HS-27A (cell line): ENCODE data around the gene PDIA6.

ENCODE experiments used
- DNase-seq: peaks from one replicate; pipeline ENCODE4 v3.0.0-alpha.2; 2012; ENCODE audit warnings: low read depth, missing footprints

The PDIA6 gene

GRCh38 chr2:10812362-10813162, at the start of gene PDIA6:
TSS of gene PDIA6 (minus strand) at chr2:10812785. CDS start at chr2:10812696, 89 bp downstream.
- DNase-seq: peak; percentile 97

- no peak for DNase-seq
Observed at GRCh38 chr2:10862330-10862729, 49.7 kb upstream of the PDIA6 start.

- DNase-seq: no peak
Observed at GRCh38 chr2:10861765-10862164, 49.2 kb upstream of the PDIA6 start.

- no peak for DNase-seq
Observed at GRCh38 chr2:10860814-10861325, 48.3 kb upstream of the PDIA6 start.

- DNase-seq: no peak
Observed at GRCh38 chr2:10860081-10860813, 47.7 kb upstream of the PDIA6 start.

- no peak for DNase-seq
Observed at GRCh38 chr2:10859278-10859677, 46.7 kb upstream of the PDIA6 start.

- DNase-seq: no peak
Observed at GRCh38 chr2:10848541-10848940, 36.0 kb upstream of the PDIA6 start.

- DNase-seq: no peak
Observed at GRCh38 chr2:10847008-10847407, 34.4 kb upstream of the PDIA6 start.

GRCh38 chr2:10846110-10846861, 33.7 kb upstream of the PDIA6 start:
- DNase-seq: no peak

GRCh38 chr2:10845640-10846039, 33.1 kb upstream of the PDIA6 start:
- DNase-seq: no peak

GRCh38 chr2:10844097-10844496, 31.5 kb upstream of the PDIA6 start:
- DNase-seq: no peak

- no peak for DNase-seq
Observed at GRCh38 chr2:10842506-10842905, 29.9 kb upstream of the PDIA6 start.

GRCh38 chr2:10841547-10842219, 29.1 kb upstream of the PDIA6 start:
- no peak for DNase-seq

GRCh38 chr2:10839813-10840212, 27.2 kb upstream of the PDIA6 start:
- no peak for DNase-seq

- DNase-seq: no peak
Observed at GRCh38 chr2:10838734-10839133, 26.1 kb upstream of the PDIA6 start.

GRCh38 chr2:10837298-10838266, 25.0 kb upstream of the PDIA6 start:
- DNase-seq: no peak

- no peak for DNase-seq
Observed at GRCh38 chr2:10835052-10835970, 22.7 kb upstream of the PDIA6 start.

GRCh38 chr2:10834068-10834655, 21.6 kb upstream of the PDIA6 start:
- no peak for DNase-seq

GRCh38 chr2:10833021-10833420, 20.4 kb upstream of the PDIA6 start:
- no peak for DNase-seq
